ENCODE data around the gene CPN1. TPM values are rescaled to one million over a fixed set of nuclear protein-coding genes. Genes with fewer than 3 reads are reported as not detected.

Gene CPN1
- total RNA-seq (2021; fragmentation: NEBNext Ultra II Directional; extraction: Animal tissue kit (Norgen Biotek cat#: 25700)) (0.15 TPM in 1 of 2 replicates, not detected in the other), polyA plus RNA-seq (2011; rRNA removed) (0.20 and 0.61 TPM in 2 replicates), polyA minus RNA-seq (2011; rRNA and poly(A)+ RNA removed) (0.95 TPM in 1 of 2 replicates, not detected in the other)
- polyA plus RNA-seq (2011; cell fraction: cytosol; rRNA removed) = 0.35 TPM
- 0.26 TPM for polyA plus RNA-seq (2011; cell fraction: nucleus; rRNA removed)
- polyA plus RNA-seq (2012, experiment 1 of 2) = 0.19 to 0.59 TPM (median 0.33 TPM) in 4 replicates
- not detected for polyA plus RNA-seq (2012, experiment 2 of 2)
- 0.16 TPM for polyA plus RNA-seq (2013, experiment 1 of 2)
- 0.24 TPM for polyA plus RNA-seq (2013, experiment 2 of 2)
- polyA minus RNA-seq (2011; cell fraction: cytosol; rRNA and poly(A)+ RNA removed) = not detected
- polyA minus RNA-seq (2011; cell fraction: nucleus; rRNA and poly(A)+ RNA removed) = 1.1 TPM
- long read RNA-seq, experiment 1 = 0 reads
- long read RNA-seq, experiment 2 = 0 reads

- Histone ChIP-seq H3K79me2 (ENCODE audit: control insufficient read depth in 1 of 2, insufficient read depth in 2 of 2, low read length in 2 of 2) (no peaks in the 10 kb centered on the region), H3K14ac (ENCODE audit: insufficient read length) (no peak within 1 kb of the TSS), H3K27ac (ENCODE audit: low read depth, low read length) (no peak within 1 kb of the TSS), H2BK15ac (ENCODE audit: low read length) (no peak within 1 kb of the TSS), H3K9ac (replicated peaks in 1 of 4; ENCODE audit: extremely low read depth in 1 of 4, low read depth in 3 of 4, low read length in 3 of 4) (no peak within 1 kb of the TSS), H3K79me1 (ENCODE audit: low read depth, low read length) (no peaks in the 10 kb centered on the region), H3K23me2 (ENCODE audit: low read depth, low read length) (no peaks in the 10 kb centered on the region), H4K5ac (ENCODE audit: insufficient read length, low read depth, low read length) (no peak within 1 kb of the TSS), H2BK120ac (replicated peaks; ENCODE audit: low read depth, low read length) (no peak within 1 kb of the TSS), H2BK12ac (ENCODE audit: low read depth, low read length) (no peak within 1 kb of the TSS), H3K9me3 (ENCODE audit: insufficient read depth in 2 of 2, low read depth in 1 of 2, low read length in 1 of 2) (no peaks in the 10 kb centered on the region), H4K91ac (replicated peaks; ENCODE audit: insufficient read length, low read length) (no peak within 1 kb of the TSS), H4K8ac (ENCODE audit: extremely low read depth, insufficient read depth, low read length) (no peak within 1 kb of the TSS), H4K20me1 (replicated peaks in 1 of 2; ENCODE audit: control insufficient read depth in 1 of 2, insufficient read depth in 2 of 2, low read length in 2 of 2) (no peaks in the 10 kb centered on the region), H3K4ac (replicated peaks; ENCODE audit: insufficient read length, low read depth, low read length) (no peak within 1 kb of the TSS), H3K18ac (ENCODE audit: extremely low read depth, low read length) (no peak within 1 kb of the TSS), H2AK5ac (ENCODE audit: low read depth, low read length) (no peak within 1 kb of the TSS), H3K23ac (ENCODE audit: insufficient read length) (no peak within 1 kb of the TSS), H2BK20ac (ENCODE audit: low read length) (no peak within 1 kb of the TSS), H2AFZ (ENCODE audit: low read length) (peak within 1 kb of the TSS; percentile 53), H3K4me1 (replicated peaks in 1 of 4; ENCODE audit: control insufficient read depth in 3 of 4, insufficient read depth in 4 of 4, low read length in 3 of 4) (no peaks in the 10 kb centered on the region), H3K27me3 (replicated peaks in 1 of 4; ENCODE audit: control insufficient read depth in 3 of 4, extremely low read depth in 1 of 4, insufficient read depth in 3 of 4, low read length in 3 of 4) (no peaks in the 10 kb centered on the region), H3K4me2 (ENCODE audit: insufficient read depth in 1 of 2, low read depth in 2 of 2, low read length in 2 of 2) (no peak within 1 kb of the TSS), H3K4me3 (ENCODE audit: extremely low read depth in 1 of 4, insufficient read depth in 2 of 4, low read depth in 3 of 4, low read length in 4 of 4) (no peak within 1 kb of the TSS), H3K56ac (replicated peaks; ENCODE audit: insufficient read length, low read depth, low read length) (no peak within 1 kb of the TSS), H2BK5ac (ENCODE audit: low read depth, low read length) (no peak within 1 kb of the TSS), H3K36me3 (ENCODE audit: control insufficient read depth in 2 of 4, insufficient read depth in 4 of 4, low read length in 3 of 4) (no peaks in the 10 kb centered on the region)
- WGBS, 2 experiments (ENCODE audit: extremely low coverage in 1 of 2, insufficient coverage in 1 of 2, insufficient read length in 1 of 2, insufficient replicate concordance in 2 of 2, low coverage in 1 of 2, low lambda C conversion rate in 2 of 2, missing lambda C conversion rate in 1 of 2) = 94% methylated on average over 22 of the region's 24 CpGs; no CpG with 5 or more reads in 1 of the 2 experiments
- TF ChIP-seq SIX5 (IDR thresholded peaks at IDR 0.05; ENCODE audit: low read depth, low read length) = no peak
- ChIA-PET POLR2A (ENCODE audit: partially characterized antibody) (interaction anchor here (1.0 kb wide), 1 partner anchor 192 kb away, joined by 5 read pairs; no protein-coding TSS in a partner anchor), CTCF (ENCODE audit: partially characterized antibody) (interaction anchor here (0.9 to 1.5 kb wide), 4 partner anchors 21 to 236 kb away, joined by 3 read pairs; no protein-coding TSS in a partner anchor)
- DNase-seq (ENCODE audit: low read depth in 1 of 2, low spot score in 2 of 2) (no peak), FAIRE-seq (no peak)
These were observed at the start of gene CPN1 for GRCh38 chr10:100081075-100082001. Gene CPN1 (minus strand): TSS chr10:100081869. CDS start chr10:100081625, 244 bp downstream.
